Astrocyte (in vitro differentiated cells and primary cell): Measurements from ENCODE around the gene PCNT. TPM values are rescaled to one million over a fixed set of nuclear protein-coding genes. Genes with fewer than 3 reads are reported as not detected.
A peak's percentile ranks its signal among the peaks of the same experiment; 100 is the strongest.

Source experiments
- DNase-seq: peaks from one replicate; pipeline ENCODE4 v3.0.0-alpha.2; 2010; ENCODE audit warnings: low read depth
- FAIRE-seq: peaks from 2 replicates; lab custom pipeline; 2011; peaks lifted over from hg19 to GRCh38; lab: Jason Lieb, UNC
- H2AFZ ChIP-seq: 2 replicates; pipeline ENCODE4 v1.6.0; 2012; ENCODE audit warnings: low read depth, low read length, inconsistent platforms
- H3K27ac ChIP-seq: 2 replicates; pipeline ENCODE4 v1.5.1; 2011; ENCODE audit warnings: low read depth, low read length, inconsistent platforms
- H3K27me3 ChIP-seq: 2 replicates; pipeline ENCODE4 v1.6.0; 2011; ENCODE audit warnings: low read length, inconsistent platforms; ENCODE audit not compliant: insufficient read depth
- H3K36me3 ChIP-seq: 2 replicates; pipeline ENCODE4 v1.5.1; 2011; ENCODE audit warnings: low read length, inconsistent platforms; ENCODE audit not compliant: insufficient read depth
- H3K4me1 ChIP-seq: 2 replicates; pipeline ENCODE4 v1.5.1; 2011; ENCODE audit warnings: low read length, inconsistent platforms; ENCODE audit not compliant: insufficient read depth
- H3K4me2 ChIP-seq: 2 replicates; pipeline ENCODE4 v1.6.0; 2012; ENCODE audit warnings: low read length, inconsistent platforms
- H3K4me3 ChIP-seq: 2 replicates; pipeline ENCODE4 v1.5.1; 2011; ENCODE audit warnings: low read depth, mild to moderate bottlenecking, low read length, inconsistent platforms; ENCODE audit not compliant: insufficient read depth
- H3K79me2 ChIP-seq: 2 replicates; pipeline ENCODE4 v1.6.0; 2012; ENCODE audit warnings: mild to moderate bottlenecking, low read length, inconsistent platforms; ENCODE audit not compliant: insufficient read depth
- H3K9ac ChIP-seq: 2 replicates; pipeline ENCODE4 v1.6.0; 2012; ENCODE audit warnings: mild to moderate bottlenecking, low read length, inconsistent platforms
- H3K9me3 ChIP-seq: 2 replicates; pipeline ENCODE4 v1.5.1; 2012; ENCODE audit warnings: low read depth, mild to moderate bottlenecking, low read length, inconsistent platforms; ENCODE audit not compliant: insufficient read depth
- H4K20me1 ChIP-seq: 2 replicates; pipeline ENCODE4 v1.6.0; 2012; ENCODE audit warnings: low read length, inconsistent platforms; ENCODE audit not compliant: insufficient read depth
- H3K27ac Mint-ChIP-seq: one replicate; pipeline ENCODE4 v1.8.0; 2021; ENCODE audit warnings: mild to moderate bottlenecking, mixed read lengths; ENCODE audit not compliant: unreplicated experiment
- H3K27me3 Mint-ChIP-seq: one replicate; pipeline ENCODE4 v1.8.0; 2021; ENCODE audit warnings: low read depth, mixed read lengths; ENCODE audit not compliant: unreplicated experiment
- H3K36me3 Mint-ChIP-seq: one replicate; pipeline ENCODE4 v1.8.0; 2021; ENCODE audit warnings: low read depth, mixed read lengths; ENCODE audit not compliant: unreplicated experiment
- H3K4me1 Mint-ChIP-seq: one replicate; pipeline ENCODE4 v1.8.0; 2021; ENCODE audit warnings: low read depth, mixed read lengths; ENCODE audit not compliant: unreplicated experiment
- H3K4me3 Mint-ChIP-seq: one replicate; pipeline ENCODE4 v1.8.0; 2021; ENCODE audit warnings: mild to moderate bottlenecking, moderate library complexity, mixed read lengths; ENCODE audit not compliant: unreplicated experiment
- H3K9me3 Mint-ChIP-seq: one replicate; pipeline ENCODE4 v1.8.0; 2021; ENCODE audit warnings: mild to moderate bottlenecking, mixed read lengths; ENCODE audit not compliant: unreplicated experiment
- CTCF ChIP-seq: IDR thresholded peaks from 2 replicates; pipeline ENCODE4 v1.5.1; 2011; ENCODE audit warnings: low read depth, mild to moderate bottlenecking, inconsistent platforms, low read length, moderate library complexity; ENCODE audit not compliant: insufficient read depth
- EZH2 ChIP-seq: IDR thresholded peaks from 2 replicates; pipeline ENCODE4 v1.6.1; 2012; ENCODE audit warnings: mild to moderate bottlenecking, low read length, inconsistent platforms; ENCODE audit not compliant: insufficient read depth
- total RNA-seq: library from RNA; stranded (reverse); gene quantifications from 2 replicates; pipeline ENCODE4 v1.2.1, GENCODE V29; 2021

Gene PCNT
- total RNA-seq, 1 donor from 2014 or later: 19.9 TPM

- FAIRE-seq (no peak), DNase-seq (peak; percentile 55)
- Histone ChIP-seq H3K36me3 (no peaks in the 10 kb centered on the region), H2AFZ (peak overlapping the region; percentile 71), H3K4me1 (peaks cover 21% of the 10 kb centered on the region), H3K27ac (peak overlapping the region; percentile 87), H4K20me1 (peaks cover 37% of the 10 kb centered on the region), H3K4me2 (peak overlapping the region; percentile 96), H3K9ac (peak overlapping the region; percentile 94), H3K9me3 (no peaks in the 10 kb centered on the region), H3K27me3 (no peaks in the 10 kb centered on the region), H3K79me2 (peaks cover 53% of the 10 kb centered on the region), H3K4me3 (peak overlapping the region; percentile 86)
- peaks cover 22% of the 10 kb centered on the region for H3K4me1 Mint-ChIP-seq
- H3K27ac Mint-ChIP-seq: peak overlapping the region; percentile 97
- peaks cover 8% of the 10 kb centered on the region for H3K36me3 Mint-ChIP-seq
- TF ChIP-seq EZH2 (no peak), CTCF (no peak)
- H3K4me3 Mint-ChIP-seq: peak overlapping the region; percentile 94
- H3K9me3 Mint-ChIP-seq: no peaks in the 10 kb centered on the region
- H3K27me3 Mint-ChIP-seq: no peaks in the 10 kb centered on the region
These were observed 37.3 kb upstream of the PCNT start for GRCh38 chr21:46286648-46287002.

GRCh38 chr21:46287541-46287940 is 36.4 kb upstream of the PCNT start:
- no peak for TF ChIP-seq CTCF
- TF ChIP-seq EZH2: no peak
- Mint-ChIP-seq H3K27ac (no peak overlapping the region), H3K4me1 (peaks cover 22% of the 10 kb centered on the region), H3K36me3 (peaks cover 8% of the 10 kb centered on the region), H3K4me3 (peak overlapping the region; percentile 94), H3K27me3 (no peaks in the 10 kb centered on the region), H3K9me3 (no peaks in the 10 kb centered on the region)
- Histone ChIP-seq H3K9me3 (no peaks in the 10 kb centered on the region), H3K9ac (peak overlapping the region; percentile 94), H4K20me1 (peaks cover 31% of the 10 kb centered on the region), H3K27me3 (no peaks in the 10 kb centered on the region), H3K4me3 (peak overlapping the region; percentile 86), H3K4me2 (peak overlapping the region; percentile 96), H3K36me3 (no peaks in the 10 kb centered on the region), H2AFZ (no peak overlapping the region), H3K27ac (no peak overlapping the region), H3K79me2 (peaks cover 44% of the 10 kb centered on the region), H3K4me1 (peaks cover 21% of the 10 kb centered on the region)
- DNase-seq: no peak
- no peak for FAIRE-seq

GRCh38 chr21:46289655-46290179 is 34.2 kb upstream of the PCNT start:
- Mint-ChIP-seq H3K4me3 (no peak overlapping the region), H3K27ac (no peak overlapping the region), H3K27me3 (no peaks in the 10 kb centered on the region), H3K9me3 (no peaks in the 10 kb centered on the region), H3K4me1 (peaks cover 12% of the 10 kb centered on the region), H3K36me3 (peaks cover 5% of the 10 kb centered on the region)
- no peak overlapping the region for H2AFZ ChIP-seq
- FAIRE-seq (no peak), DNase-seq (no peak)
- no peaks in the 10 kb centered on the region for H3K36me3 ChIP-seq
- TF ChIP-seq EZH2 (no peak), CTCF (no peak)
- no peak overlapping the region for H3K27ac ChIP-seq
- no peaks in the 10 kb centered on the region for H3K27me3 ChIP-seq
- no peak overlapping the region for H3K9ac ChIP-seq
- peaks cover 11% of the 10 kb centered on the region for H4K20me1 ChIP-seq
- no peak overlapping the region for H3K4me3 ChIP-seq
- H3K9me3 ChIP-seq: no peaks in the 10 kb centered on the region
- peaks cover 22% of the 10 kb centered on the region for H3K79me2 ChIP-seq
- peaks cover 11% of the 10 kb centered on the region for H3K4me1 ChIP-seq
- no peak overlapping the region for H3K4me2 ChIP-seq
